GF-D8 (cell line): Measurements from ENCODE around the gene QPCT.
"Not testable (repeated sequence)": the region's sequence is repeated elsewhere in the genome, so short reads cannot be mapped to it uniquely, and the experiment has no call there.

Experiments
- DNase-seq: peaks from one replicate; lab custom pipeline; 2025; lab: John Stamatoyannopoulos, UW

The QPCT gene

GRCh38 chr2:37391711-37392110, 47.3 kb downstream of the QPCT start:
- DNase-seq: no peak

- DNase-seq: no peak
Observed at GRCh38 chr2:37392428-37392827, 48.0 kb downstream of the QPCT start.

- no peak for DNase-seq
Observed at GRCh38 chr2:37394263-37394662, 49.8 kb downstream of the QPCT start.

GRCh38 chr2:37394796-37395555, 50.5 kb downstream of the QPCT start:
- no peak for DNase-seq

GRCh38 chr2:37396890-37397565, 52.6 kb downstream of the QPCT start:
- no peak for DNase-seq

GRCh38 chr2:37398990-37399389, 54.6 kb downstream of the QPCT start:
- no peak for DNase-seq

GRCh38 chr2:37400041-37400440, 55.6 kb downstream of the QPCT start:
- no peak for DNase-seq

GRCh38 chr2:37402636-37403035, 58.2 kb downstream of the QPCT start:
- no peak for DNase-seq

GRCh38 chr2:37405781-37406180, 61.4 kb downstream of the QPCT start:
- DNase-seq: no peak

- DNase-seq: no peak
Observed at GRCh38 chr2:37412231-37412630, 67.8 kb downstream of the QPCT start.

GRCh38 chr2:37413911-37414469, 69.6 kb downstream of the QPCT start:
- DNase-seq: not testable (repeated sequence)

GRCh38 chr2:37414470-37414949, 70.1 kb downstream of the QPCT start:
- peak; percentile 23 for DNase-seq

- no peak for DNase-seq
Observed at GRCh38 chr2:37415128-37415820, 70.8 kb downstream of the QPCT start.

GRCh38 chr2:37417321-37417720, 72.9 kb downstream of the QPCT start:
- no peak for DNase-seq

GRCh38 chr2:37418956-37419355, 74.5 kb downstream of the QPCT start:
- DNase-seq: no peak

GRCh38 chr2:37421686-37422085, 77.3 kb downstream of the QPCT start:
- DNase-seq: no peak

- no peak for DNase-seq
Observed at GRCh38 chr2:37422816-37423215, 78.4 kb downstream of the QPCT start.
